A549 (cell line): ENCODE measurements around the gene ZNF764.

Experiments
- CHD4 ChIP-seq: fragments of 200-600 bp; sonication (generic); IDR thresholded peaks from 2 replicates; pipeline ENCODE4 v1.6.1; 2016; ENCODE audit warnings: antibody characterized with exemption, mild to moderate bottlenecking, borderline replicate concordance
- KDM1A ChIP-seq: fragments of 200-600 bp; sonication (generic); IDR thresholded peaks from 2 replicates; pipeline ENCODE4 v1.6.1; 2016; ENCODE audit warnings: low read depth, mild to moderate bottlenecking
- MAFK ChIP-seq: fragments of 450-650 bp; IDR thresholded peaks from 2 replicates; pipeline ENCODE4 v1.6.1; 2014; ENCODE audit not compliant: partially characterized antibody
- POLR2A ChIP-seq: IDR thresholded peaks from 2 replicates; pipeline ENCODE4 v1.6.1; 2012; ENCODE audit warnings: mild to moderate bottlenecking, low read length
- POLR2AphosphoS2 ChIP-seq: conservative IDR thresholded peaks from 2 replicates; pipeline ENCODE4 v1.6.1; 2012; ENCODE audit warnings: low read length, improper control_type of control experiment, inconsistent platforms
- SREBF2 ChIP-seq: fragments of 450-650 bp; IDR thresholded peaks from 2 replicates; pipeline ENCODE4 v1.6.1; 2014; ENCODE audit warnings: mild to moderate bottlenecking, moderate library complexity
- TF ChIP-seq, protein P1 (sequence below): fragments of >200 bp; sonication (Bioruptor Twin); formaldehyde crosslinking; IDR thresholded peaks from 3 replicates; pipeline ENCODE4 v1.5.1; 2016
- TF ChIP-seq, protein P2 (sequence below): fragments of 450-650 bp; IDR thresholded peaks from 2 replicates; pipeline ENCODE4 v1.6.1; 2014; ENCODE audit warnings: antibody characterized with exemption
- TF ChIP-seq, protein P3 (sequence below): IDR thresholded peaks from 2 replicates; pipeline ENCODE4 v1.6.1; 2012; ENCODE audit warnings: low read depth, borderline replicate concordance
- TF ChIP-seq, protein P4 (sequence below): IDR thresholded peaks from 2 replicates; pipeline ENCODE4 v1.6.1; 2012

DNA sequence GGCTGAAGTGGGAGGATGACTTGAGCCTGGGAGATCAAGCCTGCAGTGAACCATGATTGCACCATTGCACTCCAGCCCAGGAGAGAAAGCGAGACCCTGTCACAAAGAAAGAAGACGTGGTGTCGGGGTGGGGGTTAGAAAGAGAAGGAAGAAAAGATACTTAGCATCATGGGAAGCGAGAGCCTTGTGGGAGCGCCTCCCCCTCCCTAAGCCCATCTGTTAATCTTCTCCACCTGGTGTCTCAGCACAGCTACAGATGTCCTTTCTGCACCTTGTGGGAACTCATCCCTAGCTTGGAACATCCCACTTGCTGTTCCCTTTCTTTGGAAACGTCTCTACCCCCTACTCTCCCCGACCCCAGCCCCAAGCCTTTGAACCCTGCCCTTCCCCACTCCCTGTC, 7.4 kb upstream of the ZNF764 start:
- TF ChIP-seq, protein P1, sequence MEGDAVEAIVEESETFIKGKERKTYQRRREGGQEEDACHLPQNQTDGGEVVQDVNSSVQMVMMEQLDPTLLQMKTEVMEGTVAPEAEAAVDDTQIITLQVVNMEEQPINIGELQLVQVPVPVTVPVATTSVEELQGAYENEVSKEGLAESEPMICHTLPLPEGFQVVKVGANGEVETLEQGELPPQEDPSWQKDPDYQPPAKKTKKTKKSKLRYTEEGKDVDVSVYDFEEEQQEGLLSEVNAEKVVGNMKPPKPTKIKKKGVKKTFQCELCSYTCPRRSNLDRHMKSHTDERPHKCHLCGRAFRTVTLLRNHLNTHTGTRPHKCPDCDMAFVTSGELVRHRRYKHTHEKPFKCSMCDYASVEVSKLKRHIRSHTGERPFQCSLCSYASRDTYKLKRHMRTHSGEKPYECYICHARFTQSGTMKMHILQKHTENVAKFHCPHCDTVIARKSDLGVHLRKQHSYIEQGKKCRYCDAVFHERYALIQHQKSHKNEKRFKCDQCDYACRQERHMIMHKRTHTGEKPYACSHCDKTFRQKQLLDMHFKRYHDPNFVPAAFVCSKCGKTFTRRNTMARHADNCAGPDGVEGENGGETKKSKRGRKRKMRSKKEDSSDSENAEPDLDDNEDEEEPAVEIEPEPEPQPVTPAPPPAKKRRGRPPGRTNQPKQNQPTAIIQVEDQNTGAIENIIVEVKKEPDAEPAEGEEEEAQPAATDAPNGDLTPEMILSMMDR = no peak
- no peak for TF ChIP-seq MAFK
- TF ChIP-seq CHD4 = no peak
- no peak for TF ChIP-seq POLR2AphosphoS2
- no peak for TF ChIP-seq POLR2A
- TF ChIP-seq, protein P2, sequence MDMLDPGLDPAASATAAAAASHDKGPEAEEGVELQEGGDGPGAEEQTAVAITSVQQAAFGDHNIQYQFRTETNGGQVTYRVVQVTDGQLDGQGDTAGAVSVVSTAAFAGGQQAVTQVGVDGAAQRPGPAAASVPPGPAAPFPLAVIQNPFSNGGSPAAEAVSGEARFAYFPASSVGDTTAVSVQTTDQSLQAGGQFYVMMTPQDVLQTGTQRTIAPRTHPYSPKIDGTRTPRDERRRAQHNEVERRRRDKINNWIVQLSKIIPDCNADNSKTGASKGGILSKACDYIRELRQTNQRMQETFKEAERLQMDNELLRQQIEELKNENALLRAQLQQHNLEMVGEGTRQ = no peak
- no peak for TF ChIP-seq SREBF2
- TF ChIP-seq, protein P3, sequence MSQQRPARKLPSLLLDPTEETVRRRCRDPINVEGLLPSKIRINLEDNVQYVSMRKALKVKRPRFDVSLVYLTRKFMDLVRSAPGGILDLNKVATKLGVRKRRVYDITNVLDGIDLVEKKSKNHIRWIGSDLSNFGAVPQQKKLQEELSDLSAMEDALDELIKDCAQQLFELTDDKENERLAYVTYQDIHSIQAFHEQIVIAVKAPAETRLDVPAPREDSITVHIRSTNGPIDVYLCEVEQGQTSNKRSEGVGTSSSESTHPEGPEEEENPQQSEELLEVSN = no peak
- no peak for TF ChIP-seq KDM1A
- TF ChIP-seq, protein P4, sequence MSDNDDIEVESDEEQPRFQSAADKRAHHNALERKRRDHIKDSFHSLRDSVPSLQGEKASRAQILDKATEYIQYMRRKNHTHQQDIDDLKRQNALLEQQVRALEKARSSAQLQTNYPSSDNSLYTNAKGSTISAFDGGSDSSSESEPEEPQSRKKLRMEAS = no peak
